ENCODE measurements around the gene ABCC3.

DNA sequence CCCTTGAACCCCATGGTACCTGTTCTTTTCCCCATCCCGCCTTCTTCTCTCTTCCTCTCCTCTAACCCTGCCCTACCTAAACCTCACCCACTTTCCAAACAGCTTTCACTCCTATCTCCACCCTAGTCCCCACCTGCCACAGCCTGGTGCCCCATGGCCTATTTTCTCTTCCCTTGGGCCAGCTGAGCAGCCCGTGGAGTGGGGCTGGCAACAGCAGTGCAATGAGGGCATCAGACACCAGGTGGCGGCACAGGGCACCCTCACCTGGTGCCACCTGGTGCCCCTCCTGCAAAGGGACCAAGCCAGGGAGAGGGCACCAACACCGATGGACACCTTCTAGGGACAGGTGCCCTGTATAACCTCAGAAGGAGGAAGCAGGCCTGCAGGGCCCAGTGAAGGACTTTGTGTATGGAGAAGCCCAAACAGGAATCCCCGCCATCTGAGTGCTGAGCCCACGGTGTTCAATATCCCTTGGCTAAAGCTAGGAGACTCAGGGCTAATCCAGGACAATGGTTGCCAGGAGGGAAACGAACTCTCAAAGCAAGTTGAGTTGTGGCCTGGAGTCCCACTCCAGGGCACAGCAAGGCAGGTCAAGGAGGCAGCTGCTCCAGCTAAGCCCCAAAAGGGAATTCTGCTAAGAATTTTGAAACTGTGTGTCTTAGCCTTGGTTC is 4.0 kb upstream of the ABCC3 start:
- TF ChIP-seq, protein P1, sequence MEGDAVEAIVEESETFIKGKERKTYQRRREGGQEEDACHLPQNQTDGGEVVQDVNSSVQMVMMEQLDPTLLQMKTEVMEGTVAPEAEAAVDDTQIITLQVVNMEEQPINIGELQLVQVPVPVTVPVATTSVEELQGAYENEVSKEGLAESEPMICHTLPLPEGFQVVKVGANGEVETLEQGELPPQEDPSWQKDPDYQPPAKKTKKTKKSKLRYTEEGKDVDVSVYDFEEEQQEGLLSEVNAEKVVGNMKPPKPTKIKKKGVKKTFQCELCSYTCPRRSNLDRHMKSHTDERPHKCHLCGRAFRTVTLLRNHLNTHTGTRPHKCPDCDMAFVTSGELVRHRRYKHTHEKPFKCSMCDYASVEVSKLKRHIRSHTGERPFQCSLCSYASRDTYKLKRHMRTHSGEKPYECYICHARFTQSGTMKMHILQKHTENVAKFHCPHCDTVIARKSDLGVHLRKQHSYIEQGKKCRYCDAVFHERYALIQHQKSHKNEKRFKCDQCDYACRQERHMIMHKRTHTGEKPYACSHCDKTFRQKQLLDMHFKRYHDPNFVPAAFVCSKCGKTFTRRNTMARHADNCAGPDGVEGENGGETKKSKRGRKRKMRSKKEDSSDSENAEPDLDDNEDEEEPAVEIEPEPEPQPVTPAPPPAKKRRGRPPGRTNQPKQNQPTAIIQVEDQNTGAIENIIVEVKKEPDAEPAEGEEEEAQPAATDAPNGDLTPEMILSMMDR (IDR thresholded peaks at IDR 0.05) = peak; percentile 82 to 97 (median 86)
- no peak for TF ChIP-seq POLR2AphosphoS5 (IDR thresholded peaks at IDR 0.05)
- no peak for TF ChIP-seq POLR2A (IDR thresholded peaks at IDR 0.05)

Measured in breast epithelium (tissue), 3 donors.